ENCODE measurements around the gene CHRNB2.
"Not testable (repeated sequence)": the region's sequence is repeated elsewhere in the genome, so short reads cannot be mapped to it uniquely, and the experiment has no call there.

Gene CHRNB2

GRCh38 chr1:154567386-154568156, at the start of gene CHRNB2:
Gene CHRNB2, plus strand, starts transcription at chr1:154567778. Its CDS starts 267 bp downstream, at chr1:154568045.
- in situ Hi-C loops (cut with HindIII; ENCODE audit: low pct_ligation_motif_present, low pct_unique_long_range_greater_than_20kb, low sequenced_read_pairs): no loop called here
- peak; percentile 80 for DNase-seq

- DNase-seq: no peak
- in situ Hi-C loops (cut with HindIII; ENCODE audit: low pct_ligation_motif_present, low pct_unique_long_range_greater_than_20kb, low sequenced_read_pairs): no loop called here
These were observed 48.0 kb upstream of the CHRNB2 start for GRCh38 chr1:154519591-154519991.

DNA sequence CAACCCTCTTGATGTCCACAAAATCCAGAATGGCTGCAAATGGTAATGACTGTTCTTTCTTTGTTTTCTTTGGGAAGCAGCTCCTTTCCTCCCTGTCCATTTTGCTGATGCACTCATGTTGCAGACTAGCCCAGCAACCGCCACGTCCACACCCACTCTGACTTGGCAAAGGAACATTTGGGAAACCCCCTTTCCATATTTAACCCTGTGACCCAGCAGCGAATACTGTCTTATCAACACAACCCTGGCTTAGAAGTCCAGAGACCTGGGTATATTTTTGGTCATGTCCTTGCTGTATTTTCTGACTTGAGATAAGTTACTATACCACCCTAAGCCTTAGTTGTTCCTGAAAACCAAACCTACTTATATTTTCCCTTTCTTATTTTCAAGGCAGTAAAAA, 47.2 kb upstream of the CHRNB2 start:
- in situ Hi-C loops (cut with HindIII; ENCODE audit: low pct_ligation_motif_present, low pct_unique_long_range_greater_than_20kb, low sequenced_read_pairs): no loop called here
- DNase-seq: no peak

- in situ Hi-C loops (cut with HindIII; ENCODE audit: low pct_ligation_motif_present, low pct_unique_long_range_greater_than_20kb, low sequenced_read_pairs): no loop called here
- DNase-seq: no peak
These were observed 45.9 kb upstream of the CHRNB2 start for GRCh38 chr1:154521695-154522094.

DNA sequence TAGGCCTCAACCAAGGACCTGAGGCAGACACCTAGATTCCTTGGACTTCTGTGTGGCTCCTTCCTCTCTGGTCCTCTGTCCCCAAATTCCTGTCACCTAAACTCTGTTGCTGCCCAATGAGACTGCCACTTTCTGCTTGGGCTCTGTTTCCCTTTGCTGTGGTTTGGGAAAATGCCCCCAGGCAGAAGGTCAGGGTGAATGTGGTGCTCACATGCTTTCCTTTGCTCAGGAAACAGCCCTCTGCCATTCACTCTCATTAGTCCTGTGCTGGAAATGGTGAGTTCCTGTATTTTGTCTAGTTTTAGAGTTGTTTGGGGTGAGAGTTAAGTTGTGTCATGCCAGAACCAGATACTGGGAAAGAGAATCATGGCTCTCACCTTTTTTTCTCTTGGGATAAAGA, 42.7 kb upstream of the CHRNB2 start:
- in situ Hi-C loops (cut with HindIII; ENCODE audit: low pct_ligation_motif_present, low pct_unique_long_range_greater_than_20kb, low sequenced_read_pairs): no loop called here
- DNase-seq: no peak

- in situ Hi-C loops (cut with HindIII; ENCODE audit: low pct_ligation_motif_present, low pct_unique_long_range_greater_than_20kb, low sequenced_read_pairs): no loop called here
These were observed 40.4 kb upstream of the CHRNB2 start for GRCh38 chr1:154527192-154527591.

GRCh38 chr1:154529308-154529707, 38.3 kb upstream of the CHRNB2 start:
- no peak for DNase-seq
- in situ Hi-C loops (cut with HindIII; ENCODE audit: low pct_ligation_motif_present, low pct_unique_long_range_greater_than_20kb, low sequenced_read_pairs): no loop called here

More at GRCh38 chr1:154527192-154527591, 40.4 kb upstream of the CHRNB2 start:
- no peak for DNase-seq

DNA sequence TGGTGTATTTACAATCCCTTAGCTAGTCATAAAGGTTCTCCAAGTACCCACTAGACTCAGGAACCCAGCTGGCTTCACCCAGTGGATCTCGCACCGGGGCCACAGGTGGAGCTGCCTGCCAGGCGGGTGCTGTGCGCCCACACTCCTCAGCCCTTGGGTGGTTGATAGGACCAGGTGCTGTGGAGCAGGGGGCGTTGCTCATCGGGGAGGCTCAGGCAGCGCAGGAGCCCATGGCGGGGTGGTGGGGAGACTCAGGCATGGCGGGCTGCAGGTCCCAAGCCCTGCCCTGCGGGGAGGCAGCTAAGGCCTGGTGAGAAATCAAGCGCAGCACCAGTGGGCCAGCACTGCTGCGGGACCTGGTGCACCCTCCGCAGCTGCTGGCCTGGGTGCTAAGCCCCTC, 35.6 kb upstream of the CHRNB2 start:
- DNase-seq; in situ Hi-C loops (cut with HindIII; ENCODE audit: low pct_ligation_motif_present, low pct_unique_long_range_greater_than_20kb, low sequenced_read_pairs): not testable (repeated sequence)

- in situ Hi-C loops (cut with HindIII; ENCODE audit: low pct_ligation_motif_present, low pct_unique_long_range_greater_than_20kb, low sequenced_read_pairs): no loop called here
- DNase-seq: peak; percentile 50
These were observed 33.4 kb upstream of the CHRNB2 start for GRCh38 chr1:154533952-154534844.

DNA sequence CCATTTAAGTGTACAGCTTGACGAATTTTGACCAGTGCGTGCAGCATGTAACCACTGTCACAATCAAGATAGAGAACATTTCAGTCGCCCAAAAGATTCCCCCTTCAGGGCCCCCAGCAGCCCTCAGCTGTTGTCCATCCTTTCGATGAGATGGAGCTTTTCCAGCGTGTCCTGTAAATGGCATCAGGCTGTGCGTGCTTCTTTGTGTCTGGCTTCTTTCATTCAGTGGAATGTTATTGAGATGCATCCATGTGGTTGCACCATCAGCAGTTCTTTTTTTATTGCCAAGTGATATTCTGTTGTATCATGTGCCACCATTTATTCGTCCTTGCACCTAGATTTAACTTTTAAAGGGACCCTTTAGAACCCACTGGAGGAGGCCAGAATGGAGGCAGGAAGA, 31.0 kb upstream of the CHRNB2 start:
- DNase-seq: no peak
- in situ Hi-C loops (cut with HindIII; ENCODE audit: low pct_ligation_motif_present, low pct_unique_long_range_greater_than_20kb, low sequenced_read_pairs): no loop called here

DNA sequence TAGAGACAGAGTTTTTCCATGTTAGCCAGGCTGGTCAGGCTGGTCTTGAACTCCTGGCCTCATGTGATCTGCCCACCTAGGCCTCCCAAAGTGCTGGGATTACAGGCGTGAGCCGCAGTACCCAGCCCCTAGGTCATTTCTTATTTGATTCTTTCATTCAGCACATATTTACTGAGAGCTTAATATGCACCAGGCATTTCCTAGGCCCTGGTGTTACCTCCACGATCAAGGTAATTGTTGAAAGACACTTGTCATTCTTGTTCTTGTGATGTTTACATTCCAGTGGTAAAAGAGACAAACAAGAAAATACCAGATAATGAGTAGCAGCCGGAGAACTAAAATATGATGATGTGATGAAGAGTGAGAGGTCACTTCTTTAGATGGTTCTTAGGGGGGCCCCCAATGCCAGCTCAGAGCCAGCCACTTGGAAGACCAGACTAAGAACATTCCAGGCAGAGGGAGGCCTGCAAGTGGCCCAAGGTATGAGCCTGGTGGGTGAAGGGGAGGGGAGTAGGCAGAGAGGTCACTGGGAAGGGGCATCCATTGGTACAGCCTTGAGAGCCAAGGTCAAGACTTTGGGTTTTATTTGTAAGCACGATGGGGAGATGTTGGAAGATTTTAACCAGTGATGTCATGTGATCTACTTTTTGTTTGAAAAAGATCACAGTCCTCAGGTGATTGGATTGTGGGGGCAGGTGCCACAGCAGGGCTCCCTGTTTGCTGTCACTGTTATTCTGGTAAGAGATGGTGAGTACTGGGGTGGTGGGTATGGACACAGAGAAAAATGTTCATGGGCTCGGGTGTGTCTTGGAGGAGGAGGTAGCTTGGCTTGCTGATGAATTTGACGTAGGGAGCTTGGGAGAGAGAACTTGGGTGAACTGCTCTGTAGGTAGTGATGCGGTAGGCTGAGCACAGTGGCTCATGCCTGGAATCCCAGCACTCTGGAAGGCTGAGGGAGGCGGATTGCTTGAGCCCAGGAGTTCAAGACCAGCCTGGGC, 27.8 kb upstream of the CHRNB2 start:
- in situ Hi-C loops (cut with HindIII; ENCODE audit: low pct_ligation_motif_present, low pct_unique_long_range_greater_than_20kb, low sequenced_read_pairs): no loop called here
- no peak for DNase-seq

DNA sequence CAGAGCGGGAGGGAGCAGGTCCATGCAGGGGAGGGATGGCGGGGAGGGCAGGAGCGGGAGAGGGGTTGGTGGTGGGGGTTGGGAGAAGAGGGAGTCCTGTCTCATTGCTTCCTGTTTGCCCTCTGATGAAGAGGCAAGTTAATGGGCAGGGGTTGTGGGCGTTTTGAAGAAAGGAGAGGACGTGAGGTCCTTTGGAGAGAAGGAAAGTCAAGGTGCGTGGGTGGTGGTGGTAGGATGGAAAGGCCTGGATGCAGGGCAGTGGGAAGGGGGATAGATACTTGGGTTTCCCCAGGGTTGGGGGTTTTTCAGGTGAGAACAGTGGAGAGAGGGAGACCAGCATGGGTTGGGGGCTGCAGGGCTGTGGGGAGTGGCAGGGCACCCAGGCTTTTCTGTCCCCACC, 26.3 kb upstream of the CHRNB2 start:
- in situ Hi-C loops (cut with HindIII; ENCODE audit: low pct_ligation_motif_present, low pct_unique_long_range_greater_than_20kb, low sequenced_read_pairs): no loop called here
- no peak for DNase-seq

DNA sequence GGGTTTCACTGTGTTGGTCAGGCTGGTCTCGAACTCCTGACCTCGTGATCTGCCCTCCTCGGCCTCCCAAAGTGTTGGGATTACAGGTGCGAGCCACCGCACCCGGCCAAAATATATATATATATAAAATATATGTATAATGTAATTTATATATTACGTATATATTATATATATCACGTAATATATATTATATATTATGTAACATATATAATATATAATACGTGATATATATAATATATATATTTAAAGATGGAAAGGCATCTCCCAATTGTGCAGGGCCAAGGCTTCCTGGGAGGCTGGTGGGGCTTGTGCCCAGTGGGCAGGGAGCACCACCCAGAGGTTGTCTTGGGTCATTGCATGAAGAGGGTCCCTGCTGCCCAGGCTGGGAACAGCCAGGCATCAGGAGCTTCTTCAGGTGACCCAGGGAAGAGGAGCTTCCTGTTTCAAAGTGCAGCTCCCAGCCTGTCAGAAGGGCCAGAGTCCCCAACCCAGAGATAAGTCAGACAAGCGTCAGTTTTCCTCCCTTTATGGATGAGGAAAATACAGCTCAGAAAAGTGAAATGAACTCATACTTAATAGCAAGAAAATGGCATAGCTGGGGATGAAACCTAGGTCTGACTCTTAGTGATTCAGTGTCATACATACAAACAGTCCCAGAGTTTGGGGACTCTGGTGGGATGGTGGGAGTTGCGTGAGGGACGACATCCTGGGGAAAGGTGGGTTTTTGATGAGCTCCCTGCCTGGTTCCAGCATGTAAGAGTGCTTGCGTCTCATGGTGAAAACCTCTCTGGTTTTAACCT, 21.1 kb upstream of the CHRNB2 start:
- in situ Hi-C loops (cut with HindIII; ENCODE audit: low pct_ligation_motif_present, low pct_unique_long_range_greater_than_20kb, low sequenced_read_pairs): no loop called here
- peak; percentile 78 for DNase-seq

DNA sequence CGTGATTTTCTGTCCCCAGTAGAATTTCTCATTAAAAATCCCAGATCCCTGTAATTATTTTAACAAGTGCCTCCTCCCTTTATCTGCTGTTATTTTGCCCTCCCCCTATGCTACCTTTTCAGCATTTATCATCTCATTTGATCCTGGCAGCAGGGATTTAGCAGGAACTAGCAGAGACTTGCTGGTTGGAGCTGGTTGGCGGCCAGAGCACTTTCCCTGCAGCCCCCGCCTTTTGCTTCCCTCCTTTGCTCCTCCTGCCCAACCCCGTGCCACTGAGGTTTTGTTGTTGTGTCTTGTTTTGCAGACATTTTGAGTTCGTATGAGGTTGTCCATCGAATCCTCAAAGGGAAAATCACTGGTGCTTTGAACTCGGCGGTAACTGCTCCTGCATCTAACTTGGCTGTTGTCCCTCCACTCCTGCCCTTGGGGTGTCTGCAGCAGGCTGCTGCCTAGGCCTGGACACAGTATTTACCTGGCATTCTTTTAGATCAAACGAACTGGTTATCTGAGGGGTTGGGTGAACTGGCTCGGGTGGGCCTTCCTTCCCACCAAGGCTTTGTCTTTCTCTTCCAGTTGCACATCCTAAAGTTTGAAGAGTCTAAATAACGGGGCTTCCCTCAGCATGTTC, 20.4 kb upstream of the CHRNB2 start:
- in situ Hi-C loops (cut with HindIII; ENCODE audit: low pct_ligation_motif_present, low pct_unique_long_range_greater_than_20kb, low sequenced_read_pairs): no loop called here
- no peak for DNase-seq

GRCh38 chr1:154548028-154548427, 19.6 kb upstream of the CHRNB2 start:
- in situ Hi-C loops (cut with HindIII; ENCODE audit: low pct_ligation_motif_present, low pct_unique_long_range_greater_than_20kb, low sequenced_read_pairs): no loop called here
- DNase-seq: no peak

GRCh38 chr1:154549202-154549770, 18.3 kb upstream of the CHRNB2 start:
- in situ Hi-C loops (cut with HindIII; ENCODE audit: low pct_ligation_motif_present, low pct_unique_long_range_greater_than_20kb, low sequenced_read_pairs): no loop called here

GRCh38 chr1:154550070-154550469, 17.5 kb upstream of the CHRNB2 start:
- no peak for DNase-seq
- in situ Hi-C loops (cut with HindIII; ENCODE audit: low pct_ligation_motif_present, low pct_unique_long_range_greater_than_20kb, low sequenced_read_pairs): no loop called here

More at GRCh38 chr1:154549202-154549770, 18.3 kb upstream of the CHRNB2 start:
- no peak for DNase-seq

Measured in ACHN (cell line).